ENCODE data around the gene RNF138. TPM values are rescaled to one million over a fixed set of nuclear protein-coding genes. Genes with fewer than 3 reads are reported as not detected.

Gene RNF138
- polyA plus RNA-seq, 1 donor (not counting 4 experiments of a cell fraction or from before 2014, with no cell fraction given) = 18.0 TPM

DNA sequence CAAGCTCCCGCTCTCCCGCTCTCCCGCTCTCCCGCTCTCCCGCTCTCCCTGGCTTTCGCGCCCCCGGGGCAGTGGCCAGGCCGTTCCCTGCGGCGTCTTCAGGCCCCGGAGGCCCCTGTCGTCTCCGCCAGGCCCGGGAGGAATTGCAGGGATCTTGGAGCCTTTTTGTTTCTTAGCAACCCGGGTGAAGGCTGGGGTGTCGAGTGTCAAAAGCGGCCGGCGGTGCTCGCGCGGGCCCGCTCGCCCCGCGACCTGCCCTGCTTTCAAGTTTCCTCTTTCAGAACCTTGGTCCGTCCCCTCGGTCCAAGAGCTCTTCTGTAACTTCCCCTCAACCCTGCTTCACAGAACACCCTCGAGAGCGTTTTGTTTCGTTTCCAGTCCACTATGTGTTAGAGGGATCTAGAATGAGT is 1.4 kb downstream of the RNF138 start:
- Histone ChIP-seq H3K4me3 (ENCODE audit: control insufficient read depth in 2 of 3, extremely low read depth in 1 of 3, insufficient read depth in 2 of 3, low read depth in 1 of 3, low read length in 3 of 3) (peak overlapping the region; percentile 62 to 99 (median 92)), H3K27ac (ENCODE audit: control insufficient read depth, insufficient read depth, low read length) (peak overlapping the region; percentile 84), H3K4me2 (ENCODE audit: control insufficient read depth, extremely low read depth, insufficient read depth, low read depth, low read length) (peak overlapping the region; percentile 92), H3K9ac (ENCODE audit: control insufficient read depth, extremely low read depth, insufficient read depth, low read length) (peak overlapping the region; percentile 84), H3K4me1 (ENCODE audit: control insufficient read depth, extremely low read depth, insufficient read depth, low read length) (peaks cover 12% of the 10 kb centered on the region), H3K27me3 (ENCODE audit: control insufficient read depth, extremely low read depth, insufficient read depth, low read length) (no peaks in the 10 kb centered on the region), H3K36me3 (ENCODE audit: control insufficient read depth in 2 of 2, extremely low read depth in 1 of 2, insufficient read depth in 2 of 2, low read length in 2 of 2) (peaks cover 0 to 5% of the 10 kb centered on the region in 2 experiments), H2AFZ (ENCODE audit: control insufficient read depth, low read length) (peak overlapping the region; percentile 54), H3K9me1 (ENCODE audit: control insufficient read depth, extremely low read depth, insufficient read depth, low read length) (no peaks in the 10 kb centered on the region), H3K9me3 (ENCODE audit: control insufficient read depth, low read depth, low read length) (no peaks in the 10 kb centered on the region), H4K20me1 (ENCODE audit: control insufficient read depth, extremely low read depth, insufficient read depth, low read length) (peaks cover 2% of the 10 kb centered on the region), H3K79me2 (ENCODE audit: control insufficient read depth, insufficient read depth, low read length) (peaks cover 56% of the 10 kb centered on the region)
- DNase-seq (ENCODE audit: low read depth, low spot score) = no peak
- TF ChIP-seq, protein P1, sequence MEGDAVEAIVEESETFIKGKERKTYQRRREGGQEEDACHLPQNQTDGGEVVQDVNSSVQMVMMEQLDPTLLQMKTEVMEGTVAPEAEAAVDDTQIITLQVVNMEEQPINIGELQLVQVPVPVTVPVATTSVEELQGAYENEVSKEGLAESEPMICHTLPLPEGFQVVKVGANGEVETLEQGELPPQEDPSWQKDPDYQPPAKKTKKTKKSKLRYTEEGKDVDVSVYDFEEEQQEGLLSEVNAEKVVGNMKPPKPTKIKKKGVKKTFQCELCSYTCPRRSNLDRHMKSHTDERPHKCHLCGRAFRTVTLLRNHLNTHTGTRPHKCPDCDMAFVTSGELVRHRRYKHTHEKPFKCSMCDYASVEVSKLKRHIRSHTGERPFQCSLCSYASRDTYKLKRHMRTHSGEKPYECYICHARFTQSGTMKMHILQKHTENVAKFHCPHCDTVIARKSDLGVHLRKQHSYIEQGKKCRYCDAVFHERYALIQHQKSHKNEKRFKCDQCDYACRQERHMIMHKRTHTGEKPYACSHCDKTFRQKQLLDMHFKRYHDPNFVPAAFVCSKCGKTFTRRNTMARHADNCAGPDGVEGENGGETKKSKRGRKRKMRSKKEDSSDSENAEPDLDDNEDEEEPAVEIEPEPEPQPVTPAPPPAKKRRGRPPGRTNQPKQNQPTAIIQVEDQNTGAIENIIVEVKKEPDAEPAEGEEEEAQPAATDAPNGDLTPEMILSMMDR (optimal IDR thresholded peaks at IDR 0.05 in 1 of 3, IDR thresholded peaks at IDR 0.05 in 1 of 3, conservative IDR thresholded peaks at IDR 0.05 in 1 of 3; ENCODE audit: extremely low read depth in 1 of 3, insufficient read depth in 2 of 3, low read length in 3 of 3) = no peak
- TF ChIP-seq EZH2 (IDR thresholded peaks at IDR 0.05; ENCODE audit: low read length) = no peak
- FAIRE-seq = no peak
- dilution Hi-C loops (cut with MboI; ENCODE audit: extremely low pct_ligation_motif_present, low sequenced_read_pairs) = no loop called here

DNA sequence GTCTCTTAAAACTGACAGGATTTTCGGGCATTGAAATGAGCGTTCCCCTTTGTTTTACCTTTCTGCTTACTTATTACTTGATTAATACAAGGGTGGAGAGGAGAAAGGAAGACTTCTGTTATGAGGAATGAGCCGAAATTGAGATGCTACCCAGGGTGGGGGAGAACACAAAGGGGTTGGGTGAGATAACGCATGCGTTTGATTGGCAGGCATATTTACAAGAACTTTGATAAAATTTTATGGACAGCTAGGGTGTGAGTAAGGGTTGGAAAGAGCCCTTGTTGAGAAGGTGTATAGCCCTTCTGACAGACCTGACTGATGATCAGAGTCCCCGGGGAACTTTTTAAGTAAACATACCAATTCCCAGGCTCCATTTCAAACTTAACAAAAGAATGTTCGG is 1.8 kb downstream of the RNF138 start:
- peak overlapping the region; percentile 54 for H2AFZ ChIP-seq (ENCODE audit: control insufficient read depth, low read length)
- H3K4me3 ChIP-seq (ENCODE audit: control insufficient read depth in 2 of 3, extremely low read depth in 1 of 3, insufficient read depth in 2 of 3, low read depth in 1 of 3, low read length in 3 of 3) = peak overlapping the region; percentile 62 to 99 (median 92)
- no peaks in the 10 kb centered on the region for H3K9me3 ChIP-seq (ENCODE audit: control insufficient read depth, low read depth, low read length)
- peak overlapping the region; percentile 84 for H3K27ac ChIP-seq (ENCODE audit: control insufficient read depth, insufficient read depth, low read length)
- H3K27me3 ChIP-seq (ENCODE audit: control insufficient read depth, extremely low read depth, insufficient read depth, low read length) = no peaks in the 10 kb centered on the region
- H3K4me2 ChIP-seq (ENCODE audit: control insufficient read depth, extremely low read depth, insufficient read depth, low read depth, low read length) = peak overlapping the region; percentile 92
- peaks cover 0 to 5% of the 10 kb centered on the region in 2 experiments for H3K36me3 ChIP-seq (ENCODE audit: control insufficient read depth in 2 of 2, extremely low read depth in 1 of 2, insufficient read depth in 2 of 2, low read length in 2 of 2)
- dilution Hi-C loops (cut with MboI; ENCODE audit: extremely low pct_ligation_motif_present, low sequenced_read_pairs) = no loop called here
- TF ChIP-seq, protein P1 (optimal IDR thresholded peaks at IDR 0.05 in 1 of 3, IDR thresholded peaks at IDR 0.05 in 1 of 3, conservative IDR thresholded peaks at IDR 0.05 in 1 of 3; ENCODE audit: extremely low read depth in 1 of 3, insufficient read depth in 2 of 3, low read length in 3 of 3) = no peak
- TF ChIP-seq EZH2 (IDR thresholded peaks at IDR 0.05; ENCODE audit: low read length) = no peak
- no peak for FAIRE-seq
- H4K20me1 ChIP-seq (ENCODE audit: control insufficient read depth, extremely low read depth, insufficient read depth, low read length) = peaks cover 2% of the 10 kb centered on the region
- no peak for DNase-seq (ENCODE audit: low read depth, low spot score)
- peaks cover 59% of the 10 kb centered on the region for H3K79me2 ChIP-seq (ENCODE audit: control insufficient read depth, insufficient read depth, low read length)
- H3K9ac ChIP-seq (ENCODE audit: control insufficient read depth, extremely low read depth, insufficient read depth, low read length) = peak overlapping the region; percentile 84
- H3K4me1 ChIP-seq (ENCODE audit: control insufficient read depth, extremely low read depth, insufficient read depth, low read length) = peaks cover 12% of the 10 kb centered on the region
- no peaks in the 10 kb centered on the region for H3K9me1 ChIP-seq (ENCODE audit: control insufficient read depth, extremely low read depth, insufficient read depth, low read length)
